HG03066 (cell line): ENCODE measurements around the gene MINAR1.

Experiments
- ATAC-seq: cut with Tn5 transposase; IDR thresholded peaks from one replicate; pipeline ENCODE4 v1.9.1; 2021; ENCODE audit warnings: low read depth; ENCODE audit not compliant: unreplicated experiment

Gene MINAR1

DNA sequence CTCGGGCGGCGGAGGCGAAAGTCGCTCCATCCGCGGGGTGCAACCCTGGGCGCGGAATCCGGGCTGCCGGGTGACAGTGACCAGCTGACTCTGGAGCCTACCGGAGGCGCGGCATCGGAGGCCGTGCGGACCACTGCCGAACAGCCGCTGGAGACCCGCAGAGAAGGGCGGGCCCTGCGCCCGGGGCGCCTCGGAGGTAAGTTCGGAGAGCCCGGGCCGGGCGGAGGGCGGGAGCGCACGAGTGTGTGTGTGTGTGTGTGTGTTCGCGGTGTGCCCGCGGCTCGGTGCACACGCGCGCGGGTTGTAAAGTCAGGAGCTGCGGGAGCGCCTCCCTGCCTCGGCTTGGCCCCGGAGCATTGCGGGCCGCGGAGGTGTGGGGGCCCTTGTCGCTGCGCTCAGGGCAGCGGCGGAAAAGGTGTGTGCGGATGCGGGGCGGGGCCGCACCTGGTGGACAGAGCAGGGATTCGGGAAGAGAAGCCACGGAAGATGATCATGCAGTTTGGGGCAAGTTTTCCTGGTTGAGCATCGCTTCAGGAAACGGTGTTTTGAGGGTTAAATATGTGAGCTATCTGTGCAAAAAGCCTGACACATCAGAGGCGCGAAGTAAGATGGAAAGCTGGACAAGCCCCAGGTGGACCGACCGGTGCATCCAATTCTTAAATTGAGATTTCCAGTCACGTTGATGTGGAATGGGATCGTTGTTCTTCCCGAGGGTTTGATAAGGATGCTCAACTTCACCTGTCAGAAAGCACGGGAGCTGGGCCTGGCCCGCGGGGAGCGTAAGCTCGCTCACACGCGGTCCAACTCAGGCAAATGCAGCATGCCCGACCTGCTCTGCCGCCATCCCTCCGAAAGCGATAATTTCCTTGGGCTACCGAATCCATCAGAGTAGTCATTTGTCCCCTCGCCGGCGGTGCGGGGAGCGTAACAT lies 474 bp downstream of the MINAR1 start:
- ATAC-seq: no peak

DNA sequence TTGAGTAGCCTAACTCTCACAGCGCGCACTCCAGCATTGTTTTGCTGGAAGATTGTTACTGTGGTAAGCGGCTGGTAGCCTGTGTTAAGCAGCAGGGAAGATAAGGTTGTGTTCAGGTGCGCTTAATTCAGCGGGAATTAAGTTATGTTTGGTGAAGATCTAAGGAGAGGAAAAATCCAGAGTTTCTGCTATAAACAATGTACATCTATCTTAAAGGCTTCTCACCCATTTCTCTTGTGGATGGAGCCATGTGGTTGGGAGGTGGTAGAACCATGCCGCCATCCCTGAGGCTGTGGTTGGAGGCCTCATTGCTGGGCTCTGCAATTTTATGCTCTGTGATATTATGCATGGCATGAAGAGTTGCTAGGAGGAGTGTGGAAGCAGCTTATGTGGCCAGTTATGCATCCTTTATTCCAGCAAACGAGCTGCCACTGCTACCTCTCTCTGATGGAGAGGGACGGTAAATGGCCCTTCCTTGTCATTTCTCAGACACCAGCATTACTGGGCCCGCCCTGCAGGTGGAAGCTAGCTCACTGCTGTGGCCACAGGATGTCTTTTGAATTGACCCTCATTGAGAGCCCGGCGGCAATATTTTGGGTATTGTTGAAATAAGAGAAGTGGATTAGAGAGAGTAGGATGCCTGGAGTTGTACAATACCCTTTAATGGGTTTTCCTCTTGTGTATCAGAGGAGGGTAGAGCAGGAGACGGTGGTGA lies 1.3 kb downstream of the MINAR1 start:
- ATAC-seq: no peak

DNA sequence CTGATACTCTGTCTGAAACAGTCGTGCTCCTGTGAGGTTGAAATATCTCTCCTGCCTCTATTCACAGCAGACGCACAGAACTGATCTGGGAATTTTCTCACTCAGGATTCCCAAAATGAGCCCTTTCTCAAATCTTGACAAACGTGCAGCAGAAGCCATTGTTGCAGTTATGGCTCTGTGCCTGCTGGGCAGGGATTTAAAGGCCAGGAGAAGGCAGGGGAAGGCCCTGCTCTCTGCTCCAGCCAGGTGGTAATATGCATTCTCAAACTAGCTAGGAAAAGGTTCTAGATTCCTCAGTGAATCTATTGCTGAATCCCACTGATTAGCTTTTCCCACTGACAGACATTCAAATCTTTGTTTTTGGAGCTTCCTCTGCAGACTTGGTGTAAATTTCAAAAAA lies 2.2 kb downstream of the MINAR1 start:
- ATAC-seq: no peak

- ATAC-seq: no peak
These were observed 4.1 kb downstream of the MINAR1 start for GRCh38 chr15:79436037-79436780.

DNA sequence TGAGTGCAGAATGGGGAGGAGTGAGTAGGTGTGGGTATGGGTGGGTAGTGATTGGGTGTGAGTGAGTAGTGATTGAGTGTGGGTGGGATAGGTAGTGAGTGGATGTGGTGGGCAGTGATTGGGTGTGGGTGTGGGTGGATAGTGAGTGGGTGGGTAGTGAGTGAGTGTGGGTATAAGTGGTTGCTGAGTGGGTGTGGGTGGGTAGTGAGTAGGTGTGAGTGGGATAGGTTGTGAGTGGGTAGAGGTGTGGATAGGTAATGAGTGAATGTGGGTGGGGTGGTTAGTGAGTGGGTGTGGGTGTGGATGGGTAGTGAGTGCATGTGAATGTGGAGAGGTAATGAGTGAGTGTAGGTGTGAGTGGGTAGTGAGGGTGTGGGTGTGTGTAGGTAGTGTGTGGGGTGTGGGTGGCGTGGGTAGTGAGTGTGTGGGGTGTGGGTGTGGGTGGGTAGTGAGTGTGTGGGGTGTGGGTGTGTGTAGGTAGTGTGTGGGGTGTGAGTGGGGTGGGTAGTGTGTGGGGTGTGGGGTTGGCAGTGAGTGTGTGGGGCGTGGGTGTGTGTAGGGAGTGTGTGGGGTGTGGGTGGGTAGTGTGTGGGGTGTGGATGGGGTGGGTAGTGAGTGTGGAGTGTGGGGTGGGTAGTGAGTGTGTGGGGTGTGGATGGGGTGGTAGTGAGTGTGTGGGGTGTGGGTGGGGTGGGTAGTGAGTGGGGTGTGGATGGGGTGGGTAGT lies 5.3 kb downstream of the MINAR1 start:
- ATAC-seq: no peak

DNA sequence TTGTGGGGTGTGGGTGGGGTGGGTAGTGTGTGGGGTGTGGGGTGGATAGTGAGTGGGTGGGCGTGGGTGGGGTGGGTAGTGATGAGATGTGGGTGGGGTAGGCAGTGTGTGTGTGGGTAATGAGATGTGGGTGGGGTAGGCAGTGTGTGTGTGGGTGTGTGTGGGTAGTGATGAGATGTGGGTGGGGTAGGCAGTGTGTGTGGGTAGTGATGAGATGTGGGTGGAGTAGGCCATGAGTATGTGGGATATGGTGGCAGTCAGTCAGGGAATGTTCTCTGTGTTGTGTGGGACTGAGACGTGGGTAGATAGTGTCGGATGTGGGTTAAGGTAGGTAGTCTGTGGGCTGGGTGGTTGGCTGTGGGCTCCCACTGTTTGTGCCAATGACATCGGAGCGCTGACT lies 7.1 kb downstream of the MINAR1 start:
- ATAC-seq: no peak

GRCh38 chr15:79440355-79440908 lies 8.3 kb downstream of the MINAR1 start:
- ATAC-seq: no peak

GRCh38 chr15:79442911-79443310 lies 10.8 kb downstream of the MINAR1 start:
- no peak for ATAC-seq

DNA sequence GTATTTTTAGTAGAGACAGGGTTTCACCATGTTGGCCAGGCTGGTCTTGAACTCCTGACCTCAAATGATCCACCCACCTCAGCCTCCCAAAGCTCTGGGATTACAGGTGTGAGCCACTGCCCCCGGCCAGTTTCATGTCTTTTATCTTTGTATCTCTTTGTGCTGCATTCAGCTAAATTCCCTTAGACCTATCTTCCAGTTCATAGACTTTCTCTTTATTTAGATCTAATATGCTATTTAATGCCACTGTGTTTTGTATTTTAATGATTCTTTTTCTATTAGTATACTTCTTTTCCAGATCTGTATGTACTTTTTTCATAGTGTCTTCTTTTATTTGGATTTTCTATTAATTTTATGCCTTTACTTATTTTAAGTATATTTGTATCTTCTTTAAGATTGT lies 14.9 kb downstream of the MINAR1 start:
- no peak for ATAC-seq

DNA sequence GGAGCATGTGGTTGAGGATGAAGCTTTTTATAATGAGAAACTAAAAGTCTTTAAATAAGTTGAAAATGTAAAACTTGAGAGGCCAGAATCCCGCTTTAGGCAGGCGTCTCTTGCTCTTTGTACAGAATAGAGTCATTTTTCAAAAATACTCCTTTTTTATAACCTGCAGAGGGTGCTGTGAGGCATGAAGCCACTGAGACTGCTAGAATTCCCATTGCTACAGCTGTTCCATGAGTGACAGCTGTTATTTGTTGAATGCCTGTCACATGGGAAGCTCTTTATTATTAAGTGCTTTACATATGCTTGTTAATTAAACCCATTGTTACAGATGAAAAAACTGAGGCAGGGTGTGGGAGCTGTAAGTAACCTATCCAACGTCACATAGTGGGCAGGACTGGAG lies 18.5 kb downstream of the MINAR1 start:
- ATAC-seq: no peak

DNA sequence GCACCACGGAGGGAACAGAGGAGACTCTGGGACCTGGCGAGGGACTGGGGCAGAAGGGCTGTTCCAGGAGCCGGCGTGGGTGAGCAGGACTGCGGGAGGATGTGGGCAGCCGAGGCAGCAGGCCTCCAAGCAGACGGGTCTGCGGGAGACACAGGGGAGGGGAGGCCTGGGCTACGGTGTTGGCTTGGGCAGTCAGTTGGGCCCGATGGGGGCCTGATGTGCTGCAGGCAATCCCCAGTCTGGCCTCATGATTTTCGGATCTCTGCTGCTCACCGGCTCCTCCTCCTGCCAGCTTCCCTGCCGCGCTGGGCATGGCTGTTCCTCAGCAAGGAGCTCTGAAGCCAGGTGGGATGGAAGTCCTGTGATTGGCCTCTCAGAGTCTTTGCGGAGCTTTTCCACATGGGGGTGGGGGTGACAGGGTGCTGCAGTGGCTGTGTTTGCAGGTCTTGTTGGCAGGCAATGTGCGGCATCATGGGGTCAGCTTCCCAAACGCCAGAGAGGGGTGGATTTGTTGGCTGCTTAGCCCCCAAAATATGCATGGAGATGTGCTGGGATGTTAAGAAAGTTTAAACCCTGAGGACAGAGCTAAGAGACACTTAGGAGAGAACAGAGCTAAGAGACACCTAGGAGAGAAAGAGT lies 19.3 kb downstream of the MINAR1 start:
- no peak for ATAC-seq

GRCh38 chr15:79452244-79453051 lies 20.3 kb downstream of the MINAR1 start:
- ATAC-seq: no peak

DNA sequence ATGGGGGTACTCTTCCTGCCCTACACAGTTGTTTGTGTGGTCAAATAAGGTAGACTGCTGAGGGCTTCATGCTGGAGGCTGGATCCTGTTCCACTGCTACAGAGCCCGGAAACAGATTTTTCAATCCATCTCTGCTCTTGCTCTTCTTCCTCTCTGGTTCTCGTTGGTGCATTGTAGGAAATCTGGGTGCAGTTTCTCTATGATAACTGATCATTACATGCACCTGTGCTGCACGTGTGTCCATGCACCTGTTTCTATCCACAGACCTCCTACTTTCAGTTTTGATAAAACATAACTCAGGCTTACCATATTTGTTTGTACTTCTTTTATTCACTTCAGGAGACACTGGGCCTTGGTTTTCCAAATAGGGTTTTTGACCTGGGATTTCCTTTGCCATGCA lies 21.3 kb downstream of the MINAR1 start:
- ATAC-seq: no peak

DNA sequence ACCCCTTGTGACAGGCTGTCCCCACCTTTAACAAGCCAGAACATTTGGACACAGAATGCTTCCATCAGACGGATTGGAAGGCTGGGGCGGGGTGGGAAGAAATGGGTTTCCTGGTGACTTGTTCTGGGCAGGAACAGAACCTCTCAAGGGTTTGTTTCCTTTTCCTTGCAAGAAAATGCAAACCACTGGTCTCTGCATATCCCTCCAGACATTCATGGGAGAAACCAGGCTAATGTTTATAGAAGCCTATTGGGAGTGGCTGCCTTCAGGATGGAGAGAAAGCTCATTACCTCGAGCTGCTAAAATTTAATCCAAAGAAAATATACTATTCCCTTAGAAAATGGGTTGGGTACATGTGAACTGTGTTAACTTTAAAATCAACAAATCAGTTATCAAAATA lies 21.9 kb downstream of the MINAR1 start:
- ATAC-seq: no peak

GRCh38 chr15:79455361-79455760 lies 23.2 kb downstream of the MINAR1 start:
- ATAC-seq: no peak

GRCh38 chr15:79455943-79456342 lies 23.8 kb downstream of the MINAR1 start:
- ATAC-seq: no peak

GRCh38 chr15:79458491-79458890 lies 26.4 kb downstream of the MINAR1 start:
- ATAC-seq: no peak

GRCh38 chr15:79459666-79460065 lies 27.5 kb downstream of the MINAR1 start:
- no peak for ATAC-seq
